ENCODE data around the gene NAPA.

NAPA gene

DNA sequence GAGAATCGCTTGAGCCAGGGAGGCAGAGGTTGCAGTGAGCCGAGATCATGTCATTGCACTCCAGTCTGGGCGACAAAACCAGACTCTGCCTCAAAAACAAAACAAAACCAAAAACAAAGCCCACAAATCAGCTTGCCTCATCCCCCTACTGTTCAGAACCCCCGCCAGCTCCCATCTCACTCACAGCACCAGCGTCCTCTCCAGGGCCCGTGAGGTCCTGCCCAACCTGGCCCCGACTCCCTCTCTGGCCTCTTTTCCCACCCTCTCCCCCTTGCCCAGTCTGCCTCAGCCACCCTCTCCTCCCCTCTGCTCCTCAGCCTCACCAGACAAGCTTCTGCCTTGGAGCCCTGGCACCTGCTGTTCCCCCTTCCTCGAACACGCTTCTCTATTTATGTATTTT is 46.9 kb downstream of the NAPA start:
- TF ChIP-seq POLR2AphosphoS5 (IDR thresholded peaks at IDR 0.05; ENCODE audit: low read depth) (no peak), GABPA (IDR thresholded peaks at IDR 0.05; ENCODE audit: low read depth) (no peak)
- TF ChIP-seq, protein P1, sequence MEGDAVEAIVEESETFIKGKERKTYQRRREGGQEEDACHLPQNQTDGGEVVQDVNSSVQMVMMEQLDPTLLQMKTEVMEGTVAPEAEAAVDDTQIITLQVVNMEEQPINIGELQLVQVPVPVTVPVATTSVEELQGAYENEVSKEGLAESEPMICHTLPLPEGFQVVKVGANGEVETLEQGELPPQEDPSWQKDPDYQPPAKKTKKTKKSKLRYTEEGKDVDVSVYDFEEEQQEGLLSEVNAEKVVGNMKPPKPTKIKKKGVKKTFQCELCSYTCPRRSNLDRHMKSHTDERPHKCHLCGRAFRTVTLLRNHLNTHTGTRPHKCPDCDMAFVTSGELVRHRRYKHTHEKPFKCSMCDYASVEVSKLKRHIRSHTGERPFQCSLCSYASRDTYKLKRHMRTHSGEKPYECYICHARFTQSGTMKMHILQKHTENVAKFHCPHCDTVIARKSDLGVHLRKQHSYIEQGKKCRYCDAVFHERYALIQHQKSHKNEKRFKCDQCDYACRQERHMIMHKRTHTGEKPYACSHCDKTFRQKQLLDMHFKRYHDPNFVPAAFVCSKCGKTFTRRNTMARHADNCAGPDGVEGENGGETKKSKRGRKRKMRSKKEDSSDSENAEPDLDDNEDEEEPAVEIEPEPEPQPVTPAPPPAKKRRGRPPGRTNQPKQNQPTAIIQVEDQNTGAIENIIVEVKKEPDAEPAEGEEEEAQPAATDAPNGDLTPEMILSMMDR (IDR thresholded peaks at IDR 0.05; ENCODE audit: insufficient read depth, low read length): no peak
- TF ChIP-seq, protein P2, sequence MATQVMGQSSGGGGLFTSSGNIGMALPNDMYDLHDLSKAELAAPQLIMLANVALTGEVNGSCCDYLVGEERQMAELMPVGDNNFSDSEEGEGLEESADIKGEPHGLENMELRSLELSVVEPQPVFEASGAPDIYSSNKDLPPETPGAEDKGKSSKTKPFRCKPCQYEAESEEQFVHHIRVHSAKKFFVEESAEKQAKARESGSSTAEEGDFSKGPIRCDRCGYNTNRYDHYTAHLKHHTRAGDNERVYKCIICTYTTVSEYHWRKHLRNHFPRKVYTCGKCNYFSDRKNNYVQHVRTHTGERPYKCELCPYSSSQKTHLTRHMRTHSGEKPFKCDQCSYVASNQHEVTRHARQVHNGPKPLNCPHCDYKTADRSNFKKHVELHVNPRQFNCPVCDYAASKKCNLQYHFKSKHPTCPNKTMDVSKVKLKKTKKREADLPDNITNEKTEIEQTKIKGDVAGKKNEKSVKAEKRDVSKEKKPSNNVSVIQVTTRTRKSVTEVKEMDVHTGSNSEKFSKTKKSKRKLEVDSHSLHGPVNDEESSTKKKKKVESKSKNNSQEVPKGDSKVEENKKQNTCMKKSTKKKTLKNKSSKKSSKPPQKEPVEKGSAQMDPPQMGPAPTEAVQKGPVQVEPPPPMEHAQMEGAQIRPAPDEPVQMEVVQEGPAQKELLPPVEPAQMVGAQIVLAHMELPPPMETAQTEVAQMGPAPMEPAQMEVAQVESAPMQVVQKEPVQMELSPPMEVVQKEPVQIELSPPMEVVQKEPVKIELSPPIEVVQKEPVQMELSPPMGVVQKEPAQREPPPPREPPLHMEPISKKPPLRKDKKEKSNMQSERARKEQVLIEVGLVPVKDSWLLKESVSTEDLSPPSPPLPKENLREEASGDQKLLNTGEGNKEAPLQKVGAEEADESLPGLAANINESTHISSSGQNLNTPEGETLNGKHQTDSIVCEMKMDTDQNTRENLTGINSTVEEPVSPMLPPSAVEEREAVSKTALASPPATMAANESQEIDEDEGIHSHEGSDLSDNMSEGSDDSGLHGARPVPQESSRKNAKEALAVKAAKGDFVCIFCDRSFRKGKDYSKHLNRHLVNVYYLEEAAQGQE (IDR thresholded peaks at IDR 0.05; ENCODE audit: insufficient replicate concordance, low read depth): no peak
- no peak overlapping the region for H3K27ac ChIP-seq (replicated peaks)
- H3K27me3 ChIP-seq (ENCODE audit: insufficient read depth, poor library complexity, severe bottlenecking): peaks cover 44% of the 10 kb centered on the region
- no peak for DNase-seq (ENCODE audit: low read depth in 1 of 2, low spot score in 1 of 2)
- no peak overlapping the region for H3K4me3 ChIP-seq (replicated peaks; ENCODE audit: insufficient read depth, low read length)

DNA sequence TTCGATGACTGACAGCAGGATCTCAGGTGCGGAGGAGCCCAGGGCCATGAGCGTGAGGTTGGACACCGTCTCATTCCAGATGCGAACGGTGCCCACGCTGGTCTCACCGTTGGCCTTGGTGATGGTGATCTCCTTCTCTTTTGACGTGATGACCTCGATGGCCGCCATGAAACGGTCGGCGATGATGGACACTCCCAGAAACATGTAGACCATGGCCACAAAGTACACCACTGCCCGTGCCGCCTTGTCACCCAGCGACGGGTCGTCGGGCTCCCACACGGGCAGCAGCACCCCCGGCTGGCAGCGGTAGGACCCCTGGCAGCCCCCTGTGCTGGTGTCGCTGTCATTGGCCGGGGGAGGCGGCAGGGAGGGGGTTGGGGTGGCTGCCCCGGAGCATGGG is 48.9 kb downstream of the NAPA start:
- TF ChIP-seq POLR2AphosphoS5 (IDR thresholded peaks at IDR 0.05; ENCODE audit: low read depth) (no peak), SPI1 (IDR thresholded peaks at IDR 0.05; ENCODE audit: borderline replicate concordance, low read depth) (no peak)
- TF ChIP-seq, protein P1 (IDR thresholded peaks at IDR 0.05; ENCODE audit: insufficient read depth, low read length): no peak
- TF ChIP-seq, protein P2 (IDR thresholded peaks at IDR 0.05; ENCODE audit: insufficient replicate concordance, low read depth): no peak
- DNase-seq (ENCODE audit: low read depth in 1 of 2, low spot score in 1 of 2): no peak
- H3K27ac ChIP-seq (replicated peaks): no peak overlapping the region
- no peak overlapping the region for H3K4me3 ChIP-seq (replicated peaks; ENCODE audit: insufficient read depth, low read length)
- H3K27me3 ChIP-seq (ENCODE audit: insufficient read depth, poor library complexity, severe bottlenecking): peaks cover 32% of the 10 kb centered on the region

DNA sequence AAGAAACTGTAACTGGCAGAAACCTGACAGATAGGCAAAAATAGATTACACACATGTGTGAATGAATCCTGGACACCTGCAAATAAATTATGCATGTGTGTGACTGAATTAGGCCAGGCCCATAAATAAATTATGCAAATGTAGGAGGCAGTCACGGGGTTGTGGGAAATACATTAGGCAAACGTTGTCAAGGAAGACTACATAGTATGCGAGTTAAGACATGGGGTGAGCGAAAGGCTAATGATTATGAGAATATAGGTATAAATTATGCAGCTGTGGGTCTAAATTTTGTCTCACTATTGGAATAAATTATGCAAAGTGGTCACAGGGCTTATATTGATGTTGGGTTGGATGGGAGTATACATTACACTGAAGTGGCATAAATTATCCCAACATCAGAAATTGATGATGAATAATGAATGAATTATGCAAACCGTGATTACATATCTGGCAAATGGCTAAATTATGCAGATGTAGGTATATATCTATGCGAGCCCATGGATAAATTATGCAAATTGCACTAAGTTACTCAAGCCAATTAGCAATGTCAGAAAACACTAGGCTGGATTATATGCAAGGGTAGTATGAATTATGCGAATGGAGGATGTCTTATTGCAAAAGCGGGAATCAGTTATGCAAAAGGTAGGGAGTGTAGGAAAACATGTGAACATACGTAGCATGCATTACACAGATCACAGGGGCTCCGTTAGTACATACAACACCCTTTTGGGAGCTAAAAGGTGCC is 50.0 kb downstream of the NAPA start:
- no peak for DNase-seq (ENCODE audit: low read depth in 1 of 2, low spot score in 1 of 2)
- TF ChIP-seq SPI1 (IDR thresholded peaks at IDR 0.05; ENCODE audit: borderline replicate concordance, low read depth): no peak
- no peak for TF ChIP-seq POLR2AphosphoS5 (IDR thresholded peaks at IDR 0.05; ENCODE audit: low read depth)
- TF ChIP-seq, protein P2 (IDR thresholded peaks at IDR 0.05; ENCODE audit: insufficient replicate concordance, low read depth): no peak
- TF ChIP-seq, protein P1 (IDR thresholded peaks at IDR 0.05; ENCODE audit: insufficient read depth, low read length): no peak
- no peak for TF ChIP-seq GABPA (IDR thresholded peaks at IDR 0.05; ENCODE audit: low read depth)
- peaks cover 22% of the 10 kb centered on the region for H3K27me3 ChIP-seq (ENCODE audit: insufficient read depth, poor library complexity, severe bottlenecking)
- H3K27ac ChIP-seq (replicated peaks): no peak overlapping the region
- no peak overlapping the region for H3K4me3 ChIP-seq (replicated peaks; ENCODE audit: insufficient read depth, low read length)
